RWPE1 (cell line): ENCODE results near the gene MAPK8.
A peak's percentile ranks its signal among the peaks of the same experiment; 100 is the strongest.

Experiments used
- CTCF ChIA-PET: fragments of 350-600 bp; sonication (Branson Sonifier 250); formaldehyde crosslinking; extraction: SDS; loops from one replicate; lab custom pipeline; 2021; lab: Yijun Ruan, JAX
- POLR2A ChIA-PET: fragments of 400-600 bp; formaldehyde crosslinking; extraction: SDS; loops from one replicate; lab custom pipeline; 2020; ENCODE audit warnings: antibody characterized with exemption; ENCODE audit not compliant: low non-redundant PET; lab: Yijun Ruan, JAX
- DNase-seq: peaks from one replicate; pipeline ENCODE4 v3.0.0; 2012; ENCODE audit warnings: low spot score
- H3K27ac ChIP-seq: fragments of 450-650 bp; 2 replicates; pipeline ENCODE4 v1.5.1; 2017
- TF ChIP-seq, protein P1 (sequence below): fragments of 450-650 bp; conservative IDR thresholded peaks from 2 replicates; pipeline ENCODE4 v1.5.1; 2017; ENCODE audit warnings: low read depth, mild to moderate bottlenecking

MAPK8 gene

DNA sequence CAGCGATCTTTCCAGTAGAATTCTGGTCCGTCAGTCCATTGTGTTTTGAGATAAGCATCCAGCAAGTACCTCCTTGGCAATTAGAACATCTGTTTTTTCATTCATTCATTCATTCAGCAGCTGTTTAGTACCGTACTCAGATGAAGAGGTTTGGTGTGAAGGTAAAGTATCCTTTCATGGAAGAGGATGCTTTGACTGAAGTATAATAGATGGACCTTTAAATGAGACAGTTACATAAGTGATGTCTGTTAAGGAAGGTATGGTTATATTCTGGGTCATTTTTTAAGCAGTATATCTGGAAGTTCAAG, 1.2 kb downstream of the MAPK8 start:
- no peak overlapping the region for H3K27ac ChIP-seq
- CTCF ChIA-PET = no interaction called here

DNA sequence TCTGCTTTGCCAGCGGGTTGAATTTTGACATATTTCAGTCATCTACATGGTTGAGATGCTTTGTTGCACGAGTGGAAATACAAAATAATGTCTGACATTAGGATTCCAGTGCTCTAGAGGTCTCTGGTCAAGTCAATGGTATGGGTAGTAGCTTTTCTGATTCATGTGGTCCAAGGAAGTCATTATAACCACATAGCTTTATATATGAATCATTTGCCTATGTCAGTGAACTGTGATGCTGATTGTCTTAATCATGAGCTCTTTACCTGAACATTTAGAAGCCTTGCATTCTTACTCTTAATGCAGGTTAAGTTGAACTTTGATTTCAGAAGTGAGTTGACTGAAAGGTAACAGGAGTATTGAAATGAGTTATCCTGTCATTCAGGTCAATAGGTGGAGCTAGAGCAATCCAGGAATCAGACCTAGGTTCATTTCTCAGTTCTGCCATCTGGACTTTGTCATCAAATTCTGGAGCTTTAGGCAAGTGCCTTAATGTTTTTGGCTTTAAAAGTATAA, 3.3 kb downstream of the MAPK8 start:
- ChIA-PET POLR2A (interaction anchor here (0.6 kb wide), 1 partner anchor 73 kb away, joined by 4 read pairs; no protein-coding TSS in a partner anchor), CTCF (interaction anchor here (0.7 to 1.2 kb wide), 3 partner anchors 14 to 1434 kb away, joined by 3 to 5 read pairs (median 3); no protein-coding TSS in a partner anchor)
- DNase-seq = peak; percentile 48
- no peak overlapping the region for H3K27ac ChIP-seq
- TF ChIP-seq, protein P1, sequence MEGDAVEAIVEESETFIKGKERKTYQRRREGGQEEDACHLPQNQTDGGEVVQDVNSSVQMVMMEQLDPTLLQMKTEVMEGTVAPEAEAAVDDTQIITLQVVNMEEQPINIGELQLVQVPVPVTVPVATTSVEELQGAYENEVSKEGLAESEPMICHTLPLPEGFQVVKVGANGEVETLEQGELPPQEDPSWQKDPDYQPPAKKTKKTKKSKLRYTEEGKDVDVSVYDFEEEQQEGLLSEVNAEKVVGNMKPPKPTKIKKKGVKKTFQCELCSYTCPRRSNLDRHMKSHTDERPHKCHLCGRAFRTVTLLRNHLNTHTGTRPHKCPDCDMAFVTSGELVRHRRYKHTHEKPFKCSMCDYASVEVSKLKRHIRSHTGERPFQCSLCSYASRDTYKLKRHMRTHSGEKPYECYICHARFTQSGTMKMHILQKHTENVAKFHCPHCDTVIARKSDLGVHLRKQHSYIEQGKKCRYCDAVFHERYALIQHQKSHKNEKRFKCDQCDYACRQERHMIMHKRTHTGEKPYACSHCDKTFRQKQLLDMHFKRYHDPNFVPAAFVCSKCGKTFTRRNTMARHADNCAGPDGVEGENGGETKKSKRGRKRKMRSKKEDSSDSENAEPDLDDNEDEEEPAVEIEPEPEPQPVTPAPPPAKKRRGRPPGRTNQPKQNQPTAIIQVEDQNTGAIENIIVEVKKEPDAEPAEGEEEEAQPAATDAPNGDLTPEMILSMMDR = peak; percentile 16; the same call in 1 of the 2 replicates

More for the DNA sequence above, 1.2 kb downstream of the MAPK8 start:
- POLR2A ChIA-PET = no interaction called here
- TF ChIP-seq, protein P1 = no peak
- DNase-seq = no peak

- H3K27ac ChIP-seq = no peak overlapping the region
- TF ChIP-seq, protein P1 = no peak
- ChIA-PET POLR2A (no interaction called here), CTCF (interaction anchor here (0.7 kb wide), 1 partner anchor 97 kb away, joined by 4 read pairs; no protein-coding TSS in a partner anchor)
- no peak for DNase-seq
Measured at GRCh38 chr10:48314107-48314506, 7.6 kb downstream of the MAPK8 start.

DNA sequence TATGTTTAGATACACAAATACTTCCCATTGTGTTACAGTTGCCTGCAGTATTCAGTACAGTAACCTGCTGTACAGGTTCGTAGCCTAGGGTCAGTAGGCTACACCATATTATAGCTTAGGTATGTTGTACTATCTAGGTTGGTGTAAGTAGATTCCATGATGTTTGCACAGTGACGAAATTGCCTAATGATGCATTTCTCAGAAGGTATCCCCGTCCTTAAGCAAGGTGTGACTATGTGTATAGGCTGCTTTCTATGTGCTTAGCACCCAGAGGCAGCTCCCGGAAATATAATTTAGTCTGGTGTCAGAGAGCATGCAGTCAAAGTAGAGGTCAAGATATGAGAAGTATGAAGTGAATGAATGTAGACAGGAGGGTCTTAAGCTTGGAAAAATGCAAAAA, 9.8 kb downstream of the MAPK8 start:
- ChIA-PET POLR2A (no interaction called here), CTCF (no interaction called here)
- TF ChIP-seq, protein P1 = no peak
- no peak overlapping the region for H3K27ac ChIP-seq
- DNase-seq = no peak

- ChIA-PET CTCF (no interaction called here), POLR2A (no interaction called here)
- DNase-seq = no peak
- no peak overlapping the region for H3K27ac ChIP-seq
- TF ChIP-seq, protein P1 = no peak
Measured at GRCh38 chr10:48317321-48317990, 11.0 kb downstream of the MAPK8 start.

GRCh38 chr10:48322017-48322416, 15.5 kb downstream of the MAPK8 start:
- DNase-seq = no peak
- no peak overlapping the region for H3K27ac ChIP-seq
- POLR2A ChIA-PET = no interaction called here
- CTCF ChIA-PET = no interaction called here
- TF ChIP-seq, protein P1 = no peak
